ENCODE data around the gene PTPRO. TPM values are rescaled to one million over a fixed set of nuclear protein-coding genes. Genes with fewer than 3 reads are reported as not detected.

Gene PTPRO
- 0.85 and 1.3 TPM in 2 replicates for total RNA-seq

GRCh38 chr12:15322164-15323061 is at the start of gene PTPRO:
PTPRO (plus strand) TSS chr12:15322508.

Other genes with a start within 250 kb of the PTPRO start
- gene RERG, start 101.1 kb upstream of the PTPRO start, total RNA-seq = 0.28 TPM in 2 replicates

Measured in smooth muscle cell of bladder (primary cell).